ENCODE results near the gene PMP22. TPM values are rescaled to one million over a fixed set of nuclear protein-coding genes. Genes with fewer than 3 reads are reported as not detected.
A peak's percentile ranks its signal among the peaks of the same experiment; 100 is the strongest.
"Not testable (repeated sequence)": the region's sequence is repeated elsewhere in the genome, so short reads cannot be mapped to it uniquely, and the experiment has no call there.

The PMP22 gene
- total RNA-seq, 1 donor from 2014 or later, result 30.8 TPM

DNA sequence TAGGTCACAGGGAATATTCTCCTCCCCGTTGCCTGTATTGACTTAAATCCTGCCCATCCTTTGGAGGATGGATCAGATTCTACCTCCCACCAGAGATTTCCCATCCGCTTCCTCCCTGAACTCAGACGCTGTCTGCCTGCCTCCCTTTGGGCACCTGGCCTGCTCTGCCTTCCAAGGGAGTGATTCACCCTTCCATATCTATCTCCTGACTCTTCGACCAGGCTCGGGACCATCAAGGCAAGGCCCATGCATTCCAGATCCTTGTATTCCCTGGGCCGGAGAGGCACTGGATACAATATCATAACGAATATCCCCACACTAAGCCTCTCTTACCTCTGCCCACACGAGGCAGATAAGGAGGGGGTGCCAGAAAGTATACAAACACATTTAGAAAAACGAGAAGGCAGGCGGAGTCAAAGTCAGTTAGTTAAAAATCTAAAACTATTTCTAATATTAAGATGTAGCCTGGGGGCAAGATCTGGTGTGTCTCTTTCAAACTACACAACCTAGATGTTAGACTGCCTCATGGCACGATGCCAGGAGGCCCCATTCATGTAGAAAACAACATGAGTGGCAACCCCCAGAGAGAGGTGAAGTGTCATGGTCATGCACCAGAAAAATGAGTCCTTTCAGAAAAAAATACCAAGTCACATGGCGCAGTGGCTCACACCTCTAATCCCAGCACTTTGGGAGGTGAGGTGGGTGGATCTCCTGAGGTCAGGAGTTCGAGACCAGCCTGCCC lies 9.2 kb downstream of the PMP22 start:
- DNase-seq (ENCODE audit: low read depth in 2 of 2), result no peak

DNA sequence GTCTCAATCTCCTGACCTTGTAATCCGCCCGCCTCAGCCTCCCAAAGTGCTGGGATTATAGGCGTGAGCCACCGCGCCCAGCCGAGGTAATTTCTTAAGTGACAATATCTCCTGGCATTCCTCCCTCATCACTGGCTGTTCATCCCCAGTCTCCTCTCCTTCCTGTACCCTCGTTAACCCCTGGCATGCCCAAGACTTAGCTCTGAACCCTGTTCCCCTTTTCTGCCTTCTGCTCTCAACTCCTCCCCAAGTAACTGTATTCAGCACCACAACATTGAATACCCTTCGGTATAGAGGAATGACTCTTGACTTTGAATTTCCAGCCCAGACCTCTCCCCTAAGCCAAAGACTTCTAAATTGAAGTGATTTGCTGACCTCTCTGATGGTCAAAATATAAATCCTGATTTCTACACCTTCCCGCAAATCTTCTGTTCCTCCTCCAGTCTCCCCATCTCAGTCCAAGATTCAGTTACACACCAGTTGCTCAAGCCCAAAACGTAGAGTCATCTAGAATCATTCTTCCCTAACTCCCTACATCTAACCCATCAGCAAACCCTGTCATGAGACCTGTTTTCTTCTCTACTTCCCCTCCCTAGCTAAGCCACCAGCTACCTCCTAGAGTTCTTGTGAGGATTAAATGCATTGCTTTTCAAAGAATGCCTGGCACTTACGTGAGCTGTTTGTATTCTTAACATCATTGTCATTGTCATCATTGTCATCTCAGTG lies 14.8 kb downstream of the PMP22 start:
- DNase-seq (ENCODE audit: low read depth in 2 of 2), result no peak

DNA sequence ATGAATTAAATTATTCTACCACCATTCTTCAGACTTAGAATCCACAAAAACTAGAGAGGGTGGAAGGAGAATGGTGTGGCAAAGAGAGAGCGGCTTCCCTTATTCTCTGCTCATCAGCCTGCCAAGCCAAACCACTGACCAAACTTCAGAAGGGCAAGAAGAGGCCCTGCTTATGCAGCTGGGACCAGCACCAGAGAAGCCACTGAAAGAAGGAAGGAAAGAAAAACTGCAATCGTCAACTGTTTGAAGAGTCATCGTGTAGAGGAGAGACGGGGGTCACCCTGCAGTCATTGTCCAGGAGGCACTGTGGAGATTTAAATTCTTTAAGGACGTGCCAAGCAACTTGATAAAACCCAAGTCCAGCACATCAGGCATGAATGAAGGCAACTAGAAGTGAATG lies 15.6 kb downstream of the PMP22 start:
- DNase-seq (ENCODE audit: low read depth in 2 of 2), result no peak

DNA sequence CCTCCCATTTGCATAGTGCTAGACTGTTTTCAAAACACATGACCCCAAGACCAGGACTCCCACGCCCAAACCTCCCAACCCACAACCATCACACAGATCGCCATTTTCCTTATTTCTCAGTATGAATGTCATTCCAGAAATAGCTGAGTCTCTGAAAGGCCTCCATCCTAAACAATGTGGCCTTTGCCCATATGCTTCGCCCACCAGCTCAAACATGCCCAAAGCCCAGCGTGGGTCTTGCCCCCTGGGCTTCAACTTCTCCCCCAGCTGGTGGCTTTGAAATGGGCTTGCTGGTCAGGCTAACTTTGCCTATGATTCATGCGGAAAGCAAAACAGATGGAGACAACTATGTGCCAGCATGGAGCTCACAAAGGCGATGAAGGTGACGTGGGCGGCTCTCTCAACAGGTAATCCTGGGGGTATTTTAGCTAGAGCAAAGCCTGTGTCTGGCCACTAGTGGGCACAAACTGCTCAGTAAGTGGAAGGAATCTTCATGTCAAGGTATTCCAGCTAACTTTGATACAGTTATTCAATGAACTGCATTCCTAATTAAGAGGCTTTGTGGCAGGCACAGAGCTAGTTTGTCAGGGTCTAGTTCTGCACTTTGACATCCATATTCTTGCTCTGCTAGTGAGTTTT lies 17.1 kb downstream of the PMP22 start:
- peak in 1 of 2 donors; percentile 37 for DNase-seq (ENCODE audit: low read depth in 2 of 2)

DNA sequence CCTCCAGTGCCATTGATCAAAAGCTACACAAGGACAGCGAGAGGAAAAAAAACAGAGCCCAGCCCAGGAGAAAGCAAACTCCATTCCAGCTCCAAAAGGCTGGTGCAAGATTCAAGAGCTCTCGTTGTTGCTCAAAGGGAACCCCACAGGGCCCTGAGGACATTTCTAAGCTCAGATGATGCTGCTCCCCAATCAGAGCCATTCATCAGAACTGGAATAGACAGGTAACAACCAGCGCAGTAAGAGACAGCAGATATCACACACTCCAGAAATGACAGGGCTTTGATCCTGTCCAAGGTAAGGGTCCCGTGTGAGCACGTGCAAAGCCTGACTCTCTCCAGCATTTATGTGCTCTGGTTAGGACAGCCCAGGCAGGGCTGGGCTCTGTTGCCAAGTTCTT lies 20.1 kb downstream of the PMP22 start:
- no peak for DNase-seq (ENCODE audit: low read depth in 2 of 2)

DNA sequence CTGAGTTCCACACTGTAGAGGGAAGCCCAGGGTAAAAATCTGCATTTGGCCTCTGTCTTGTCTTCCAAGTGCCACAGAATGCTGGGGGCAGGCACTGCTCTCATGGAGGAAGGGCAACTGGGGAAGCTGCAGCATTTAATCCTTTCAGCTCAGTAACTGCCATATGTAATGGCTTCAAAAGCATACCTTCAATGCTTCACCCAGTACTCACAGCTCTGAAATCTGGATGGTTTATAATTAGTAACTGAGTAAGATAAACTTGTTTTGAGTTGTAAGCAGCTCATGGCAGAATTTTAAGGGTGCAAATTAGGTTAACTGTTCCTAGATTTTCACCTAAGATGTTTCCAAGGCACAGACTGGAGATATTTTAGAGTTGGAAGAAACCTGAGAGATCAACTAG lies 24.5 kb downstream of the PMP22 start:
- no peak for DNase-seq (ENCODE audit: low read depth in 2 of 2)

DNA sequence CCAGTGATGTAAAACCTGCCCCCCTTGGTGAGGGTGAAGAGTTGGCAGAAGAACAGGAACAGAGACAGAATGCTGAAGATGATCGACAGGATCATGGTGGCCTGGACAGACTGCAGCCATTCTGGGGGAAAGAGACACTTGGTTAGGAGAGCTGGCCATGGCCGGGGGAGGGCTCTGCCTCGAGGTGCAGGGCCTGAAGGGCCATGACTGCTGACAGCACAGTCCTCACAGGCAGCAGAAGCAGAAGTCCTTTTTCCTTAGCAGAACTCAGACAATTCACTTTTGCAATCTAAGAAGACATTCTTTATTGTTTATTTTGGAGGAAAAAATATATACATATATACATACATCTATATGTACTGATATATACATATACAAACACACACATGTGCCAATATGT lies 25.6 kb downstream of the PMP22 start:
- DNase-seq (ENCODE audit: low read depth in 2 of 2), result no peak

DNA sequence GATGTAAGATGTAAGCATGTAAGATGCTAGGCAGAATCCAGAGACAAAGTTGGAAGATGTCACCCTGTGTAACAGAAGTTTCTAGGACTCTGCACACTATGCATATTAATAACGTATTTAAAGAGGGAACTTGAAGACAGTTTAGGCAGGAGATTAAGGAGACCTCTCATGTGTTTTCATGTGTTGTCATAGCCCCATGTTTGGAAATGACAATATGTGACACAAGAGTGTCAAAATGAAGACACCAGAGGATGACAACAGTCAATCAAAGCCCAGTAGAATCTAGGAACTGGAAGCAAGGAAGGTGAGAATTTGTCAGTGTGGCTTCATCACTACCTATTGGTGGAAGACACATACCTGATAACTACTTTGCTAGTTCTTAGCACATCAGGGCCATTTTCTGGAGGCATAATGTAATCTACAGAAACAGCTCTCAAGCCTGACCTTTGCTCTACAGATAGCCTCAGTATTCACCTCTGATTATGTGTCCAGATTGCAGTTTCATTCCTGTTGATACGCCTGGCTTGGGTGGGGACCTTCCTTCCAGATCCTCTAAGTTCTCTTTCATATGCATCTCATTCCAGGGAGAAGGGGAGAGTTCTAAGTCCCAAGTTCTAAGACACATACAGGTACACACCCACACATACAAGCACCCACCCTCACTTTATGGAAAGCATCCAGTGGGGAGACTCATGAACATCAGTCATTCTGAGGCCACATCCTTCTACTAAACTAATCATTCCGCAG lies 26.3 kb downstream of the PMP22 start:
- DNase-seq (ENCODE audit: low read depth in 2 of 2), result no peak

DNA sequence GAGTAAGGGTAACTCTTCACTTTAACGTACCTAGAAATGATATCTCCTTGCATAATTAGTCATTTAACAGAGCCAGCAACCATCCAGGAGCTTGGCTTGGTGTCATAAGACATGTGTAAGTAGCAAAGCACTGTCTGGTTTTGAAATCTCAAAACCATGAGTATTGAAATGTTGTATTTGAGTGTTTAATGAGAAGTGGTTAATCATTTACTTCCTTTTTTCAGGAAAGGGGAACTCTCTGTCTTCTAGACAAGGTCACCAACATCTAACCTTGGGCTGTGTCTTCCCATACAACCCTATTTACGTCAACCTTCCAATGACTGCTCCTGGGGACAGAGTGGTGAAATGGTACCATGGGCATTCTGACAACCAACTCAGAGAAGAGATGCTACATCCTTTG lies 27.1 kb downstream of the PMP22 start:
- no peak for DNase-seq (ENCODE audit: low read depth in 2 of 2)

DNA sequence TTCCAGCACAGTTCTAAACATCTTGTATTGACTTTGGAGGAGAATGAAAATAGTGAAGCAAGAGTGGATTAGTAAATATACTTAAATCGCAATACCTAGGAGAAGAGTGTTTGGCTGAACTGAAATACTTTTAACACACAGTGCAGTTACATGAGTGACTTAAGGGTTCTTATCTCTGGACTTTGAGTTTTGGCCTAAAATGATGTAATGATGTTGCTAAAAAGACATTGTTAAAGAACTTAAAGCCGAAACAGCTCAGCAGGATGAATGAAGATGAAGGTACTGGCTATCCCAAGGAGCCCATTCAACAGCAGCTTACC lies 28.1 kb downstream of the PMP22 start:
- no peak for DNase-seq (ENCODE audit: low read depth in 2 of 2)

DNA sequence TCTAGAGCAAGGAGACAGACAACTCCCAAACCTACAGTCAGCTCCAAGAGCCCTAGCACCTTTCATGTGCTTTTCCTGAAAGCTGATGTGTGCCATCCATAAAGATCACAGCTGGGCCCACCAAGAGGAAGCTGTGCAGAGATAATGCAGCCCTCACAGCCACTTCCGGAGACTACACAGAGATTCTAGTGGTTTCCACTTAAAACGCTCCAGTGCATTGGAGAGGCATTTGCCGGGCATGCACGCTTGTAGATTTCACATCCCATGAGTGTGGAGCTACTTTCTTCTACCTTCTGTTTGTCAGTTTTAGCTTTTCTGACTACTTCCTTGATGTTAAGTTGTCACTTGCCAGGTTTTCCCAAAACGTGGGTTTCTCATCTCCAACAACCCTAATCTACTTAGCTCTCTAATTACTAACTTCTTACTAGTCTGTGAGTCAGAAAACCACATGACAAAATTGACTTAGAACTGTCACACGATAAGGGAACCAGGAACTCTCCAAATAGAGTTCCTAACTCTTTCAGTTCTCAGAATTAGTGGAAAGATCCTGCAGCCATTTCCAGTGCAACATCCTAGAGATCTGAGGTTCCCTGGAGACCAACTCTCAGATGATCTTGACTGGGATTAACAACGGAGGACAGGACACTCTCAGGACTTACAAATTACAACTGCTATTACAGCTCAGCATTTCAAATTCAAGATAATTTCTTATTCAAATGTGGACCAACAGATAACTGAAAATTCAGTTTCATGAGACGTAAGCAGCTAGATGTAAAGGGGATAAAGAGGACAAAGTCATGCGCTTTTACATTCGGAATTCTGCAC lies 28.6 kb downstream of the PMP22 start:
- no peak for DNase-seq (ENCODE audit: low read depth in 2 of 2)

DNA sequence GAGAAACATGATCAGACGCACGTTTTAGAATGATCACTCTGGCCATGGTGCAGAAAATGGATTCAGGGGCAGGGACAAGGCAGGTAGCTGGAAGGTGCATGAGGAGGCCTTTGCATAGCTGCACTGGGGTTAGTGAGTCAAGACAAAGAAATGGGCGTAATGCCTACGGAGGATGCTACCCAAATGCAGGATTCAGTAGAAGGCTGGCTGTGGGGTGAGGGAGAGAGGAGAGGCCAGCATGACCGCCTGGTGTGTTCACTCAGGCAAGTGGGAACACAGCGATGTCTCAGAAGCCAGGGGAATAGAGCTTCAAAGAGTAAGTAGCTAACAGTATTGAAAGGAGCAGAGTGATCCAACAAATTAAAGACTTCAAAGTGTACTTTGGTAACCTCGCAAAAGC lies 31.2 kb downstream of the PMP22 start:
- DNase-seq (ENCODE audit: low read depth in 2 of 2), result no peak

DNA sequence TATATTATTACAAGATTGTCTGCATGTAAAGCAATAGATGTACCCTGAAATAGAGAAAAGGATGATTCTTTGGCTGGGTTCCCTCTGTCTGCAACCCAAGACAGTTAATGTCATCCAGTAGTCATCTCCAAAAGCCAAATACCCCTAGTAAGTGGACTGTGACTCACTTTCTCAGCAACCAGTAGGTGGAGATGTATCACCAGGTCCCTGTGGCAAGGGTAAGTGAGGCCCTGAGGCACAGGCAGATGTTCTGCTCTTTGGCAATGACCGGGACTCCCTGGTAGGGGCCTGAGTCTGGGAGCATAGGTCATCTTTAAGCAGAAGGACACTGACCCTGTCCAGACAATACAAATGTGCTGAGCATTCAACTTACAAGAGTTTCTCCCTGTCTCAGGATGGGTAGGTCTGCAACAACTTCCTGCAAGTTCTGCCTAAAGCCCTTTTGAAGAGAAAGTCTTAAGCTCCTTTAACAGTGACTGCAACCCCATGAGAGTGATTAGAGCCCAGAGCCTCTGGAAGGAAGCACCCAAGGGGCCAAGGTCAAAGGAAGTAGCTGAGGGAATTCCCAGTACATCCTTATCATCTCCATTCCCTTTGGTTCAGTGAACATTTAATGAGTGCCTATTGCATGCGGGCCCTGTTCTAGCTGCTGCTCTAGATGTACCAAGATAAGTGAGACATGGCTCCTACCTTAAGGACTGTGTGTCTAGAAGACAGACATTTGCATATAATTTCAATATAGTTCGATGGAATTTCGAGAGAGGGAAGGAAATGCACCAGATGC lies 31.9 kb downstream of the PMP22 start:
- DNase-seq (ENCODE audit: low read depth in 2 of 2), result peak in 1 of 2 donors; percentile 26

DNA sequence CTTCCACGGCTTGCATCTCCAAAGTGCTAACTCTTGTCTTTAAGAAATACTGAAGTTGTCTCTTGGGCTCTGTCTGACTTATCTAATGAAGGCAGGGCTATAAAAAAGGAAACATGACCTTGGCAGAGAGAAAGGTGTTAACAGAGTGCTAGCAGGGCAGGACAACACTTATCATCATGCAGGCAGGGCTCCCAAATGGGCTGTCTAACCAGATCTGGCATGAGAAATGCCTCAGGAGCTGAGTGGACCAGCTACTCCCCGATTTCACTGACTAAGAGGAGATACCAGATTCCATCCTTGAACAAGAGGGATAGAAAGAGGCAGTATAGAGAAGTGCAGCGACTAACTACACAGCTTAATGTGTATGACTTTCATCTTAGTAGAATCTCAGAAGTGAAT lies 32.6 kb downstream of the PMP22 start:
- no peak for DNase-seq (ENCODE audit: low read depth in 2 of 2)

DNA sequence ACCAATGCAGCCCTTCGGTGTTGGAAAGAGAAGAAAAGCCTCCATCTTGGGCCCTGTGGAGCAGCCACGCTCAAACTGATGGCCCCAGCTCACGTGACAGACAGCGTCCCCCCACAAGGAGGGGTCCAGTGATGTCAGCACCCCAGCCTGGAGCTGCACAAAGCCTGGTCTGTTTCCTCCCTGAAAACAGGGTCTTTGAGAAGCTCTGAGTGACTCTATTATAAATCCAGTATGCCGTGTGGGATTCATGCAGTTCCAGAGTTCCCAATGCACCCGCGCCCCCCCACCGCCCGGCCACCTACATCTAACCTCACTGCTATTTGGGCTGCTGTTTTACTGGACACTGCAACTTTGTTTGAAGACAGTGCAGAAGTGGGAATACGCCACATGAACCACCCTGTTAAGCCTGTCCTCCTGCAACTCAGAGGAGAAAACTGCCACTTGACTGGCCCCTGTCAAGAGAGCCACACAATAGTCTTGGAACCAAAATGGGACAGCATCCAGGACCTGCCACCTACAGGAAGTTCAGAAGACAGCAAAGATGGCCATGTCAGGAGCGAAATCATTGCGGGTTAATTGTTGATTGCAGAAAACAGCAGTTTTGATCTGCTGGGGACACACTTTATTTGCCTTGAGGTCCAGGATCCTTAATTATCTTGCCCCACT lies 33.1 kb downstream of the PMP22 start:
- DNase-seq (ENCODE audit: low read depth in 2 of 2), result no peak

DNA sequence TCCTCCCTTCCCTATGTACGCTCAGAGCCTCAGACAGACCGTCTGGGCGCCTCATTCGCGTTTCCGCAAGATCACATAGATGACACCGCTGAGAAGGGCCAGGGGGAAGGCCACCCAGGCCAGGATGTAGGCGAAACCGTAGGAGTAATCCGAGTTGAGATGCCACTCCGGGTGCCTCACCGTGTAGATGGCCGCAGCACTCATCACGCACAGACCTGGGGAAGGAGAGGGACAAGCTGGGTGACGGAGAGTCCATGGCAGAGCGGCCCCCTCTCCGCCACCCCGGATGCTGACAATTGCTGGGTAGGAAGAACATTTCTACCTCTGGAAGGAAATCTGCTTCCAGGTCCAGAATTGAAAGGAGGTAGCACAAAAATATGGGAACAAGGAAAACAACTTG lies 34.3 kb downstream of the PMP22 start:
- no peak for DNase-seq (ENCODE audit: low read depth in 2 of 2)

DNA sequence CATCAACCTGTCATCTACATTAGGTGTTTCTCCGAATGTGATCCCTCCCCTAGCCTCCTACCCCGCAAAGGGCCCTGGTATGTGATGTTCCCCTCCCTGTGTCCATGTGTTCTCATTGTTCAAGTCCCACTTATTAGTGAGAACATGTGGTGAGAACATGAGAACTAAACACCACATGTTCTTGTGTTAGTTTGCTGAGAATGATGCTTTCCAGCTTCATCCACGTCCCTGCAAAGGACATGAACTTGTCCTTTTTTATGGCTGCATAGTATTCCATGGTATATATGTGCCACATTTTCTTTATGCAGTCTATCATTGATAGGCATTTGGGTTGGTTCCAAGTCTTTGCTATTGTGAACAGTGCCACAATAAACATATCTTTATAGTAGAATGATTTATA lies 43.3 kb downstream of the PMP22 start:
- not testable (repeated sequence) for DNase-seq (ENCODE audit: low read depth in 2 of 2)

DNA sequence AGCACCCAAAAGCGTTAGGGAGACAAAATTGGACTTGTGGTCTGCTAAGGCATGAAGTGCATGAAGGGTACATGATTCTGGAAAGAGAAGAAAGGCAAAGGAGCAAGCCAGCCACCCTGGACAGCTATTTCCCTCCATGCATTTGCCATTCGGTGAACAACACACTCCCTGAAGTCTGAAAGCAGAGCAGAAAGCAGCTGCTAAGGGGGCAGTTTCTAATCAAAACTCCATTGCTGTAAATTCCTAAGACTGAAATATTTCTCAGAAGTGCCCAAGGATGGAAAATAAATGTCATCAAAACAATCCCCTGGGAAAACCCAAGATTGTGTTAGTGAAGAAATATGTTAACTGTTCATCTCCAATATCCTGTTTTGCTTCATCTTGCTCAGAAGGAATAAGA lies 44.3 kb downstream of the PMP22 start:
- no peak for DNase-seq (ENCODE audit: low read depth in 2 of 2)

DNA sequence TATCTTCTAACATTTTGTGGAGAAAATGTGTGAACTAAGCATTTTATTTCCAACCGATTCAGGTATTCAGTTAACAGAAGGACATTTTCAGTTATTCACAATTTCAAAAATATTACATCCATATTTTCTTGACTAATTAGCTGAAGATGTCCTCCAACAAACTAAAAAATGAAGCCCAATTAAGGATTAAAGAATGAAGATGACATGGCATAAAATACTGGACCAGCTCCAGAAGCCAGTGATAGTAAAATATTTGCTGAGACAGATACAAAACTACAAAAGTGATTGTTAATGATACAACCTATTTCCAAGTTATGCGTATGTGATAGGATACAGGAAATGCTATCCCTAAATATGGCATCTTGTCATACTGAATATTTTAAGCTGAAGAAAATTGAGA lies 48.6 kb downstream of the PMP22 start:
- no peak for DNase-seq (ENCODE audit: low read depth in 2 of 2)

All from dermis microvascular lymphatic vessel endothelial cell (primary cell).